WI38 (cell line): Measurements from ENCODE around the gene CYBA.

ENCODE experiments used
- H3K4me3 ChIP-seq: 2 replicates; pipeline ENCODE4 v1.5.1; 2011; ENCODE audit warnings: low read depth, mild to moderate bottlenecking, control low read depth, low read length
- TF ChIP-seq, protein P1 (sequence below): IDR thresholded peaks from 2 replicates; pipeline ENCODE4 v1.5.1; 2012; ENCODE audit warnings: low read depth, mild to moderate bottlenecking, control low read depth, low read length

Gene CYBA

DNA sequence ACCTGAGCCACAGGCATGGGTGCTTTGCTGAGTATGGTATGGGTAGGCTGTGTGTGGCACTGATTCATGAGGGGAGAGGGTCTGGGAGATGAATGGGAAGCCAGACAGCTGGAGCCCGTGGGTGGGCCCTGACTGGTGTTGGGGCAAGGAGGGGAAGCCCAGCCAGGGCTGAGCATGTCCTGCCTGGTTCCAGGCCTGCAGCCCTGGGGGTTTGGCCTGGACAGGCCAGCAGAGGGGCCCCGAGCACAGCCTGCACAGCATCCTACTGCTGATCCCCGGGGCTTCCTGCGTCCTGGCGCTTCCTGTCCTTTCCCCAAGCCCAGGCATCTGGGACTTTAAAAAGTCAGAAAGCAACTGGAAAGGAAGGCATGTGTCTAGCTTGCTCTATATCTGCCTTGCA, 16.6 kb upstream of the CYBA start:
- no peak overlapping the region for H3K4me3 ChIP-seq
- TF ChIP-seq, protein P1, sequence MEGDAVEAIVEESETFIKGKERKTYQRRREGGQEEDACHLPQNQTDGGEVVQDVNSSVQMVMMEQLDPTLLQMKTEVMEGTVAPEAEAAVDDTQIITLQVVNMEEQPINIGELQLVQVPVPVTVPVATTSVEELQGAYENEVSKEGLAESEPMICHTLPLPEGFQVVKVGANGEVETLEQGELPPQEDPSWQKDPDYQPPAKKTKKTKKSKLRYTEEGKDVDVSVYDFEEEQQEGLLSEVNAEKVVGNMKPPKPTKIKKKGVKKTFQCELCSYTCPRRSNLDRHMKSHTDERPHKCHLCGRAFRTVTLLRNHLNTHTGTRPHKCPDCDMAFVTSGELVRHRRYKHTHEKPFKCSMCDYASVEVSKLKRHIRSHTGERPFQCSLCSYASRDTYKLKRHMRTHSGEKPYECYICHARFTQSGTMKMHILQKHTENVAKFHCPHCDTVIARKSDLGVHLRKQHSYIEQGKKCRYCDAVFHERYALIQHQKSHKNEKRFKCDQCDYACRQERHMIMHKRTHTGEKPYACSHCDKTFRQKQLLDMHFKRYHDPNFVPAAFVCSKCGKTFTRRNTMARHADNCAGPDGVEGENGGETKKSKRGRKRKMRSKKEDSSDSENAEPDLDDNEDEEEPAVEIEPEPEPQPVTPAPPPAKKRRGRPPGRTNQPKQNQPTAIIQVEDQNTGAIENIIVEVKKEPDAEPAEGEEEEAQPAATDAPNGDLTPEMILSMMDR: no peak

DNA sequence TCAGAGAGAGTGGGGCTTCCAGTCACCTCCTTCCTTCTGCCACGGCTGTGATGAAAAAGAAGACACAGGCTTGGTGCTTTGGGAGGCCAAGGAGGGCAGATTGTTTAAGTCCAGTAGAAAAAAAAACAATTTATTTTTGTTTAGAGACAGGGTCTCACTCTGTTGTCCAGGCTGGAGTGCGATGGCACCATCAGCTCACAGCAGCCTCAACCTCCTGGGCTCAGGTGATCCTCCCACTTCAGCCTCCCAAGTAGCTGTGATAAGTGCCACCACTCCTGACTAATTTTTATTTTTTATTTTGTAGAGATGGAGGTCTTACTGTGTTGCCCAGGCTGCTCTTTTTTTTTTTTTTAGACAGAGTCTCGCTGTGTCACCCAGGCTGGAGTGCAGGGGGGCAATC, 14.7 kb upstream of the CYBA start:
- H3K4me3 ChIP-seq: no peak overlapping the region
- TF ChIP-seq, protein P1: no peak

DNA sequence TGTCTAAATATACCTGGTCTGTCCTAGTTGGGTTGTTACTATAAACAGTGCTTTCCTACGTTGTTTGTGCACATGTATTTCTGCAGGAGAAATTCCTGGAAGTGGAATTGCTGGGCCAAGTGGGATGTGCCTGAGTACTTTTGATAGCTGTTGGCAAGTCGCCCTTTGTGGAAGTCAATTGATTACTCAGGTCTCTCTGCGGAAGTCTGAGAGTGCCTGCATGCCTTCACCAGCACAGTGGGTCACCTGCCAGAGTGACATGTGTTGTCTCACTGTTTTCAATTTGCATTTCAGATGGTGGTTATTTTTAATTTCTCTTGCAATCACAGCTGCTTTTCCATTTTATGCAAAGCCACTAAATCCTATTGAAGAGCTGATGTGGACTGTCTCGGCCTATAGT, 14.3 kb upstream of the CYBA start:
- TF ChIP-seq, protein P1: no peak
- no peak overlapping the region for H3K4me3 ChIP-seq

DNA sequence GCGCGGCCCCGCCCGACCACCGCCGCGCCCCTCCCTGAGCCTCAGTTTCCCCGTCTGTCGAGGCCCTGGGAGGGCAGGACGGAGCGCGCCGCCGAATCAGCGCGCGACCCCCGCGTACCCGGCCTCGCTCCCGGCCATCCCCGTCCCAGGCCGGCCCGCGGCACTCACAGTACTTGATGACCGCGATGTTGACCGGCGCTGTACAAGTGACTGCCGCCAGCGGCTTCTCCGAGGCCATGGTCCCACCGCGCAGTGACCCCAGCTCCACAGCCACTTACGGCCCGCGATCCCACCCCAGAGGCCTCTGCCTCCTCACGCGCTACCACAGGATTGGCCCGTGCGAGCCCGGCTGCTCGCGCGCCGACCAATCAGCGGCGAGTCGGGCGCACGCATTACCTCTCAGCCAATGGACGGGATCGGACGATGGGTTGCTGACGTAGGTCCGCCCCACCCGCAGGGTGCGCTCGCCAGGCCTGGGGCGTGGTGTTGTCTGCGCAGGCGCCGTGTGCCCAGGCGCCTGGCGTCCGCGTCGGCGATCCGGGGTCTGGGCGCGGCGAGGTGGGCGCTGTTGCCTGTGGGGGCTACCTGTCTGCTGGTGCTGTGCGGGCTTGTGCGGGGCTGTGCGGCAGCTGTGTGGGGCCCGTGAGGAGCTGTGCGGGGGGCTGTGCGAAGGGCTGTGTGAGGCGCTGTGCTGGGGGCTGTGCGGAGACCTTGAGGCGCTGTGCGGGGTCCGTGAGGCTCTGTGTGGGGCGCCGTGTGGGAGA, 12.2 kb upstream of the CYBA start, which contains the start of gene MVD:
TSS of gene MVD (minus strand) at position 249 of the 764 bp plus-strand sequence. CDS start at position 238, 11 bp downstream.
- TF ChIP-seq, protein P1: no peak
- H3K4me3 ChIP-seq: peak within 1 kb of the TSS; percentile 89

DNA sequence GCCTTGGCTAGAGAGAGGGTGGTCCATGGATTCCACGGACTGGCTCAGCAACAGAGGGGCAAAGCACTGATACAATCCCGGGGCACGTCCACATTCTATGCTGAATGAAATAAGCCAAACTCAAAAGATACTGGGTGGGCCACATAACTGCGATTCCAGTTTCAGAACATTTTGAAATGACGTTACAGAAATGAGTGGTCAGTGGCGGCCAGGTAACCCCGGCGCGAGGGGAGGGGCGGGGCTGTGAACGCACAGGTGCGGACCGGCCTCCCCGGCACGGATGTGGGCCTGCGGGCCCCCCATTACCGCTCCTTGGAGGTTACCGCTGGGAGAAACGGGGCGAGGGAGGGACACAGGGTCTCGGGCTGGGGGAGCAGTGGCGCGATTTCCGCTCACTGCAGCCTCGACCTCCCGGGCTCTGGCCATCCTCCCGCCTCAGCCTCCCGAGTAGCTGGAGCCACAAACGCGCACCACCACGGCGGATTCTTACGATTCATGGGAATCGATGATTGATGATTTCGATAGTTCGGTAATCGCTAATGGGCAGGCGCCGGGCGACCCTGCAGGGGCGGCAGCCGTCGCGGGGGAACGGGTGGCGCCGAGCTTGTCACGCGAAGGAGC, 11.5 kb upstream of the CYBA start:
- TF ChIP-seq, protein P1: no peak
- peak overlapping the region; percentile 89 for H3K4me3 ChIP-seq

DNA sequence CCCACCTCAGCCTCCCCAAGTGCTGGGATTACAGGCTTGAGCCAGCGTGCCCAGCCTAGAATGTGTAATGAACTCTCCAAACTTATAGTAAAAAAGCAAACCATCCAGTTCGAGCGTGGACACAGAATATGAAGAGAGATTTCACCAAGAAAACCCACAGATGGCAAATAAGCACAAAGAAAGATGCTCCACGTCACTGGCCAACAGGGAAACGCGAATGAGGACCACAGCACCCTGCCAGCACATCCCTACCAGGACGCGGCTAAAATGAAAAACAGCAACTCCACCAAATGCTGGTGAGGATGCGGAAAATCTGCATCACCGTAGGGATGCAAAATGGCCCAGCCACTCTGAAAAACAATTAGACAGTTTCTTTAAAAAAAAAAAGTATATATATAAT, 10.6 kb upstream of the CYBA start:
- TF ChIP-seq, protein P1: no peak
- H3K4me3 ChIP-seq: no peak overlapping the region

DNA sequence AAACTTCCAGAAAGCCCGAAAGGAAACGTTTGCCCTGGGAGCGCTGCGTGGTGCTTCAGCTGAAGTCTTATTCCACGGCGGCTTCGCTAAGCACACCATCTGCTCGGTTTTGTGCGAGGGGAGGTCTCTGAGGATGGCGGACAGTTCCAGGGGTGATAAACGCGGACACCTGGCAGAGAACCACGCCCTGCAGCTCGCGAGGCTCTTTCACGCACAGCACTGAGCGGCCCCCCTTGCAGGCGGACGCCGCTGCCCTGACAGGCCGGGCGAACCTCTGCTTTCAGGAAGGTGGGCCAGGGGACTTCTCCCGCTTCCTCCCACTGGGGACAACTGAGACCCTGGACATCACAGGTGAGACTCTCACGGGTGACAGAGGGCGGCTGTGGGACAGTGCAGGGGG, 8.3 kb upstream of the CYBA start:
- TF ChIP-seq, protein P1: no peak
- no peak overlapping the region for H3K4me3 ChIP-seq
